ENCODE measurements around the gene CLDN6.
"Not testable (repeated sequence)": the region's sequence is repeated elsewhere in the genome, so short reads cannot be mapped to it uniquely, and the experiment has no call there.

The CLDN6 gene

GRCh38 chr16:3052571-3053329 lies 34.8 kb upstream of the CLDN6 start:
- DNase-seq (ENCODE audit: low read depth in 2 of 2) = not testable (repeated sequence)

GRCh38 chr16:3051494-3051893 lies 33.5 kb upstream of the CLDN6 start:
- no peak for DNase-seq (ENCODE audit: low read depth in 2 of 2)

- no peak for DNase-seq (ENCODE audit: low read depth in 2 of 2)
Observed at GRCh38 chr16:3051009-3051408, 33.0 kb upstream of the CLDN6 start.

- no peak for DNase-seq (ENCODE audit: low read depth in 2 of 2)
Observed at GRCh38 chr16:3050487-3050886, 32.5 kb upstream of the CLDN6 start.

GRCh38 chr16:3049921-3050481 lies 32.0 kb upstream of the CLDN6 start:
- no peak for DNase-seq (ENCODE audit: low read depth in 2 of 2)

GRCh38 chr16:3047387-3047720 lies 29.4 kb upstream of the CLDN6 start:
- no peak for DNase-seq (ENCODE audit: low read depth in 2 of 2)

GRCh38 chr16:3046641-3047386 lies 28.8 kb upstream of the CLDN6 start:
- DNase-seq (ENCODE audit: low read depth in 2 of 2) = no peak

- DNase-seq (ENCODE audit: low read depth in 2 of 2) = no peak
Observed at GRCh38 chr16:3045758-3046640, 28.0 kb upstream of the CLDN6 start, which contains the start of gene MMP25. MMP25 (plus strand) TSS chr16:3046561; CDS start chr16:3046918, 357 bp downstream.

- no peak for DNase-seq (ENCODE audit: low read depth in 2 of 2)
Observed at GRCh38 chr16:3044708-3045107, 26.7 kb upstream of the CLDN6 start.

GRCh38 chr16:3042376-3042775 lies 24.4 kb upstream of the CLDN6 start:
- DNase-seq (ENCODE audit: low read depth in 2 of 2) = no peak

GRCh38 chr16:3038896-3039295 lies 20.9 kb upstream of the CLDN6 start:
- DNase-seq (ENCODE audit: low read depth in 2 of 2) = no peak

GRCh38 chr16:3038256-3038655 lies 20.3 kb upstream of the CLDN6 start:
- DNase-seq (ENCODE audit: low read depth in 2 of 2) = no peak

- DNase-seq (ENCODE audit: low read depth in 2 of 2) = no peak
Observed at GRCh38 chr16:3036726-3037315, 18.8 kb upstream of the CLDN6 start, which contains the start of gene BICDL2. BICDL2 (minus strand) TSS chr16:3036944; CDS start chr16:3035496, 1,448 bp downstream.

- DNase-seq (ENCODE audit: low read depth in 2 of 2) = no peak
Observed at GRCh38 chr16:3035972-3036725, 18.2 kb upstream of the CLDN6 start.

GRCh38 chr16:3035289-3035971 lies 17.4 kb upstream of the CLDN6 start:
- no peak for DNase-seq (ENCODE audit: low read depth in 2 of 2)

GRCh38 chr16:3032624-3033023 lies 14.6 kb upstream of the CLDN6 start:
- DNase-seq (ENCODE audit: low read depth in 2 of 2) = no peak

- DNase-seq (ENCODE audit: low read depth in 2 of 2) = no peak
Observed at GRCh38 chr16:3030222-3031212, 12.5 kb upstream of the CLDN6 start.

- no peak for DNase-seq (ENCODE audit: low read depth in 2 of 2)
Observed at GRCh38 chr16:3029491-3030221, 11.7 kb upstream of the CLDN6 start.
